ENCODE data around the gene ARHGAP36. TPM values are rescaled to one million over a fixed set of nuclear protein-coding genes. Genes with fewer than 3 reads are reported as not detected.

ARHGAP36 gene
- polyA plus RNA-seq, 5 donors = 0.31 to 16.0 (median 0.46) TPM

DNA sequence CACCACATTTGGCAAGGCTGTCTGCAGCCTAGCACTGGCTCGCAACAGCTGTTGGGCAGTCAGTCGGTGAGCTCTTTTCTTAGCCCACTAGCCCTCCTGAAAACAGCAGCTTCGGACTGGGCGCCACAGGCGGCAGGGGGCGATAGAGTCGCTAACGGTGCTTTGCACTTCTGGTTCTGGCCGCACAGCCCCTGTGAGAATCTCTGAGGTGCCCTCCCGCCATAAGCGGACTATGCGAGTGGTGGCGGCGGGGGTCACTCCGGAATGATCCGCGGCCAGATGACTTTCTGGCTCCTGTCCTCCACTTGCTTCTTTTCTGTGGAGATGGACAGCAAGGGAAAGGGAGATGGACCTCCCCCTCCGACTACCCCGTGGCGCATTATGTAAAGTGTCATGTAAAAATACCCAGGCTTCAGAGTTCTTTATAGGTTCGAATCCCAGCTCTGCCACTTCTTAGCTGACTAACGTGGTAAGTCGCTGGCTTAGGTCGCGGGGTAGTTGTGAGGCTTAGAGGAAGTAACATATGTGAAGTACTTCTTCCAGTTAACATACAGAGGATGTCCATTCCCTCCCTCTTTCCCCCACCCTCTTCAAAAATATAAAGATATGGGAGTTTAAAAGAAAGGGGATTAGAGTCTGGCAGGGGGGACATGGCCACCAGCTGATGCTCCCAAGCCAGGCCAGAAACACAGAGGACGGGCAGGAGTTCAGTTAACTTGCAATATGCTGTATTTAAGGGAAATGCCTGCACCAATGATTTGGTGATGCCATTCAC lies 11.0 kb downstream of the ARHGAP36 start:
- peak in 1 of 2 donors; percentile 19 for DNase-seq

DNA sequence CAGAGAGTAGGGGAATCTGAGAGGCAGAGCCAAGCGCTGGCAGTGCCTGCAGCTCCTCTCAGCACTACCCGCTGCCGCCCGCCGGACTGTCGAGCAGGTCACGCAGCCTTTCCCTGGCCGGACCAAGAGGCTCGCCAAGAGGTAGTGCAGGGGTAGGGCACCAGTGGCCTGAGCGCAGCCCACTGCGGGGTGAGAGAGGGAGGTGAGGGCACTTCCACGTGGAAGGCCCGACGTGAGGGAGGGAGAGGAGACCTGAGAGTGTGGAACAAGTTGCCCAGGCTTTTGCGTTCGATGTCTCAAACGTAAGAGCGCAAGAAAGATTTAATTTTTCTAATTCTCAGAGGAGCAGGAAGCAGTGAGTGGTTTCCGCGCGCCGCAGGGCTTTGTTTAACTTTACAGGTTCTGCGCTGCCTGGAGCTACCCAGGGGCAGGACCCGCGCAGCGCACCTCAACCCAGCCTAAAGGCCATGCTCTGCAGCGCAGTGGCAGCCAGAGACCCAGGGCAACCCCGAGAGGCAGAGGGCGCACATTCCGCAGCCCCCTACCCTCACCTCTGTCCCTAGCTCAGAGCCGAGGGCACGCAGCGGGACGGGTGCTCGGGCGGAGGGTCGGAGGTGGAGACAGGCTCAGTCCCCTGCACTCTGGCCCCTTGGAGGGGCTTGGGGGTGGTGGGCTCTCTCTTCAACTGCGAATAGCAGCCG lies 14.9 kb downstream of the ARHGAP36 start:
- DNase-seq = no peak

DNA sequence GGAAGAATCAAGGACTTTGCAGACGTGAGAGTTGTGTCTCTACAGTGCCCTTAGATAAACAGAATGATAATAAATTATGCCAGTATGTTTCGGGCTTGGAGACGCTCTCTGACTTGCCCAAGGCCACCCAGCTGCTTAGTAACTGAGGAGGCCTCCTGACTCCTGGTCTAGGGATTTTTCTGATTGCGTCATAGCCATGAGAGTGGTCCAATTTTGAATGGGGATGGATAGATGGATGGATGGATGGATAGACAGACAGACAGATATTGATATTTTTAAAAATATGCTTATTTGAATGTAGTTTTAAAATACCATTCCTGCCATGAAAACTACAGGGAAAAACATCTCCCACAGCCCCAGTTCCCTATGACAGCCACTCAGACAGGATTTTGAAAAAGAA lies 15.5 kb downstream of the ARHGAP36 start:
- no peak for DNase-seq

DNA sequence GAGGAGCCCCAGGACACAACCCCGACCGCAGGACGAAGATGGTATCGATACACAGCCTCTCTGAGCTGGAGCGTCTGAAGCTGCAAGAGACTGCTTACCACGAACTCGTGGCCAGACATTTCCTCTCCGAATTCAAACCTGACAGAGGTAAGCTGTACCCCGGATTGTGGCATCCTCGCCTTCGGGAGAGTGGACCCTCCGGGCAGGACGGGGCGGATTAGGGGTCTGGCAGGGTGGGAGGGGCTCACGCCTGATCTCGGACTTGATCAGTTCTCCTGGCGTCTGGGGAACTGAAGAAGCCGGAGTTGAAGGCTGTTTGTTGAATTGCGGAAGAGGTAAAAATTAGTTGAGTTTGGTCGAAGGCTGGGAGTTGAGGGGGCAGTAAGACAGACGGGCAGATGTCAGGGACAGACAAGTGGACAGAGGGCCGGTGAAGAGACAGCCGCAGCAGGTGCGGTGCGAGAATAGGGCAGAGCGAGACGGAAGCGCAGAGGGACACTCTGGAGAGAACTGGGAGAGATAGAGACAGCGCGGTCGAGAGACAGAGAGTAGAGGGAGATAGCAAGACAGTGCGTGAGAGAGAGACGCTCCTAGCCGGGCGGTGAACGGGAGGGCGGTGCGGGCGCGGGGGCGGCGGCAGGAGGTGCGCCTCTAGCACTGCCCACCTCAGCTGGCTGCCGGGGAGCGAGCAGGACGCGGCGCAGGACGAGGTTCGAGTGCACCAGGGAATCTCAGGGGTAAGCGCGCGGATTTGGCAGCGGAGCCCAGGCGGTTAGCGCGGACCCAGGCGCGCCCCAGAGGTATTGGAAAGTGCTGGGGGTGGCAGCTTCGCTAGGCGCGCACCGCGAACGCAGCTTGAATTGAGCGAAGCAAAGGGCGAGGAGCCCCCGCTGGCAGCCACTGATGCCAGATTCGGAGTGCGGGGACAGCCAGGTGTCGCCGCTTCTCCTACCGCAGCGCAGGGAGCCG lies 23.9 kb downstream of the ARHGAP36 start:
- no peak for DNase-seq

DNA sequence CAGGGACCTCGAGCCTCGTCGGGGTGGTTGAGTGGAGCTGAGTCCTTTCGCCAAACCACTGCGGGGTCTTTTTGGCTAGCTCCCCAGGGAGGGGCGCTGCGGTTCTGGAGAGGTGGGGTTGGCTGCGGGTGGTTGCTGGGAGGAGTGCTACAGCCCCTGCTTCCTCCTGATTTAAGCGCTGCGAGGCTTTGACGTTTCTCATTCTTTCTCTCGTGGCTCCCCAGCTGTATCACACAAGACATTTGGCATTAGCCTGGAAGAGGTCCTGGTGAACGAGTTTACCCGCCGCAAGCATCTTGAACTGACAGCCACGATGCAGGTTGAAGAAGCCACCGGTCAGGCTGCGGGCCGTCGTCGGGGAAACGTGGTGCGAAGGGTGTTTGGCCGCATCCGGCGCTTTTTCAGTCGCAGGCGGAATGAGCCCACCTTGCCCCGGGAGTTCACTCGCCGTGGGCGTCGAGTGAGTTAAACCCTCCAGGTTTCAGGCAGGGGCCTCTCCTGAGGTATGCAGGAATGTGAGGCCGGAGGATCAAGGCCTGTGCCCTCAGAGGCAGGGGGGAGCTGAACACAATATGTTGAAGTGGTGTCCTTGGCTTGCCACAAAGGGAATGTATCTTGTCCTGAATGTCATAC lies 25.5 kb downstream of the ARHGAP36 start:
- DNase-seq = no peak

DNA sequence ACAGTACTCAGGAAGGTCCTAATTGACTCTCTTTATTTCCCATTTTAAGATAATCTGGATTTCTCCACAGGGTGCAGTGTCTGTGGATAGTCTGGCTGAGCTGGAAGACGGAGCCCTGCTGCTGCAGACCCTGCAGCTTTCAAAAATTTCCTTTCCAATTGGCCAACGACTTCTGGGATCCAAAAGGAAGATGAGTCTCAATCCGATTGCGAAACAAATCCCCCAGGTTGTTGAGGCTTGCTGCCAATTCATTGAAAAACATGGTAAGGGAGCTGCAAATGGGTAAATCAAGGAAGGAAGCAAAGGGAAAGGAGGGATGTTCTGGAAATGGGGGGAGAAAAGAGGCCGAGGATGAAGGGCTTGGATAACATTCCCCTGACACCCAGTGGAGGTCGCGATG lies 26.0 kb downstream of the ARHGAP36 start:
- no peak for DNase-seq

DNA sequence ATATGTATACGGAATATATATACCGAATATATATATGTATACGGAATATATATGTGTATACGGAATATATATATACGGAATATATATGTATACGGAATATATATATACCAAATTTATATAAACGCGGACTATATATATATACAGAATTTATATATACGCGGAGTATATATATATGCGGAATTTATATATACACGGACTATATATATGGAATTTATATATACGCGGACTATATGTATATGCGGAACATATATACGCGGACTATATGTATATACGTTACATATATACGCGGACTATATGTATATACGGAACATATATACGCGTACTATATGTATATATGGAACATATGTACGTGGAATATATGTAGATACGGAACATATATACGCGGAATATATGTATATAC lies 78.6 kb downstream of the ARHGAP36 start:
- DNase-seq = no peak

DNA sequence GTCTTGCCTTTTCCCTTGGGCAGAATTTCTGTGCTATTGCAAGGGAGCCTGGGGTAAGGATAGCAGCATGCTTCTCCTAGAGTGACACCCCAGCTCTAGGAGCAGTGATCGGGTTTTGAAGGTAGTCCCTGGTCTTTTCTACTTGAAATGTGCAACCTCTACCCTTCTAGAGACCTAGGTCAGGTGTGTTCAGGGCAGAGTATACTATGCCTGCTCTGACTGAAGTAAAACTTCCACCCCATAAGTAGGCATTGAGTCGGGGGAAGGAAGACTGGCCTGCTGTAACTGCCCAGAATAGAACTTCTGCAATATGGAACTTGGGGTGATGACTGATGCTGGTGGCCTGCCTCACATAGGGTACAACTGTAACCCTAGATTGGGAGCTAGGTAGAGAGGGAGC lies 80.9 kb downstream of the ARHGAP36 start:
- no peak for DNase-seq

Other genes starting within 250 kb of the ARHGAP36 start
- 10 to 100 TPM in 1 of 5 donors, 1 to 10 TPM in 4; 1.6 to 10.7 (median 8.8) TPM for gene ENOX2, start 155.1 kb upstream of the ARHGAP36 start, polyA plus RNA-seq (ENCODE audit: insufficient read depth in 1 of 5, insufficient read length in 5 of 5, low replicate concordance in 1 of 5)
- 10 to 100 TPM; 11.5 to 22.7 (median 14.9) TPM for gene IGSF1, start 231.0 kb downstream of the ARHGAP36 start, polyA plus RNA-seq (ENCODE audit: insufficient read depth in 1 of 5, insufficient read length in 5 of 5, low replicate concordance in 1 of 5)